ENCODE data around the gene TMEM213.

Gene TMEM213

DNA sequence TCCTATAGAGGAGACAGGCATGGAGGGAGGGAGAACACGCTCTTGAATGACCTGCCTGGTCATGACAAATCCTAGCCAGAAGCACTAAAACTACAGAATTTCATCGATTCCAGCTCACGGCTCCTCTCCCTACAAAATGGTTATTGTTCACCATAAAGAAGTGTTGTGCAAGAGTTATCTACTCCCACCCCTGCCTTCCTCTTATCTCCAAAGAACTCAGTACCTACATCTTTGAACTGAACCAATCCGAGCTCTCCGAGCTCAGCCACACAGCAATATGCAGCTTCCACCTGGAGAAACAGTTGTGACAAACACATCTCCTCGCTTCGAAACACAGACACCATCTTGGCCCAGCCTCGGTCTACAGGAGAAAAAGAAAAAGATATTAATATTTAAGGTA, 26.9 kb upstream of the TMEM213 start:
- ATAC-seq (ENCODE audit: insufficient read depth, low read depth) (no peak), DNase-seq (no peak)
- H3K4me1 ChIP-seq (ENCODE audit: insufficient read depth, low read length) = 0 out of 2 replicates have a peak, but pooled peaks cover 2% of the 10 kb centered on the region
- no peak overlapping the region for H3K4me2 ChIP-seq (ENCODE audit: insufficient read depth, low read length)
- no peaks in the 10 kb centered on the region for H3K79me2 ChIP-seq (ENCODE audit: insufficient read depth, low read length)
- H3K9ac ChIP-seq (ENCODE audit: low read depth, low read length) = no peak overlapping the region
- TF ChIP-seq EZH2 (IDR thresholded peaks at IDR 0.05; ENCODE audit: borderline replicate concordance, low read depth, low read length, severe bottlenecking) = no peak
- no peak for TF ChIP-seq CTCF (IDR thresholded peaks at IDR 0.05; ENCODE audit: borderline replicate concordance, extremely low read depth, low read length, poor library complexity, severe bottlenecking)
- H3K4me3 ChIP-seq (ENCODE audit: low read depth in 1 of 2, low read length in 2 of 2) = no peak overlapping the region
- no peaks in the 10 kb centered on the region for H3K36me3 ChIP-seq (ENCODE audit: insufficient read depth, low read length)
- no peak overlapping the region for H3K27ac ChIP-seq (ENCODE audit: low read length)
- H4K20me1 ChIP-seq (ENCODE audit: insufficient read depth, low read length) = no peaks in the 10 kb centered on the region
- H3K9me3 ChIP-seq (ENCODE audit: insufficient read depth, low read length, severe bottlenecking) = no peaks in the 10 kb centered on the region
- H2AFZ ChIP-seq (ENCODE audit: low read depth, low read length) = no peak overlapping the region
- H3K27me3 ChIP-seq (ENCODE audit: insufficient read depth, low read length, poor library complexity) = no peaks in the 10 kb centered on the region

DNA sequence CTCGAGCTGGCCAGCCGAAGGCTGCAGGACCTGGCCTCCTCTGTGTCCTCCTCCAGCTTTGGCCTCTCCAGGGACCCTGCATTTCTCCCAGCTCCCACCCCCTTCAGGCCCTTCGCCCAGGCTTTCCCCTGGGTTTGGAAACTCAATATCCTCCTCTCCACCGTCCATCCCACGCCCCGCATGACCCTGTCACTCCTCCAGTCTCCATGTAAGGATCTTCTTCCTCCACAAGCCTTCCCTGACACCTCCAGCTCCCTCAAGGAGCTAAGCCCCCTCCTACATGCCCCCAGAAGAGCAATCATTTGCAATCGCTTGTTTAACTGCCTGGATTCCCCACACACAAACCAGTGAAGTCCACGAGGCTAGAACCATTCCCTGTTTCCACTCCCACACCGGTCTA, 24.6 kb upstream of the TMEM213 start:
- no peak for DNase-seq
- Histone ChIP-seq H3K9ac (ENCODE audit: low read depth, low read length) (no peak overlapping the region), H3K36me3 (ENCODE audit: insufficient read depth, low read length) (no peaks in the 10 kb centered on the region), H3K4me3 (ENCODE audit: low read depth in 1 of 2, low read length in 2 of 2) (no peak overlapping the region), H3K27me3 (ENCODE audit: insufficient read depth, low read length, poor library complexity) (no peaks in the 10 kb centered on the region), H3K4me2 (ENCODE audit: insufficient read depth, low read length) (no peak overlapping the region), H4K20me1 (ENCODE audit: insufficient read depth, low read length) (no peaks in the 10 kb centered on the region), H2AFZ (ENCODE audit: low read depth, low read length) (no peak overlapping the region), H3K4me1 (ENCODE audit: insufficient read depth, low read length) (0 out of 2 replicates have a peak, but pooled peaks cover 2% of the 10 kb centered on the region), H3K9me3 (ENCODE audit: insufficient read depth, low read length, severe bottlenecking) (no peaks in the 10 kb centered on the region), H3K27ac (ENCODE audit: low read length) (no peak overlapping the region), H3K79me2 (ENCODE audit: insufficient read depth, low read length) (no peaks in the 10 kb centered on the region)
- no peak for ATAC-seq (ENCODE audit: insufficient read depth, low read depth)
- TF ChIP-seq CTCF (IDR thresholded peaks at IDR 0.05; ENCODE audit: borderline replicate concordance, extremely low read depth, low read length, poor library complexity, severe bottlenecking) (no peak), EZH2 (IDR thresholded peaks at IDR 0.05; ENCODE audit: borderline replicate concordance, low read depth, low read length, severe bottlenecking) (no peak)

DNA sequence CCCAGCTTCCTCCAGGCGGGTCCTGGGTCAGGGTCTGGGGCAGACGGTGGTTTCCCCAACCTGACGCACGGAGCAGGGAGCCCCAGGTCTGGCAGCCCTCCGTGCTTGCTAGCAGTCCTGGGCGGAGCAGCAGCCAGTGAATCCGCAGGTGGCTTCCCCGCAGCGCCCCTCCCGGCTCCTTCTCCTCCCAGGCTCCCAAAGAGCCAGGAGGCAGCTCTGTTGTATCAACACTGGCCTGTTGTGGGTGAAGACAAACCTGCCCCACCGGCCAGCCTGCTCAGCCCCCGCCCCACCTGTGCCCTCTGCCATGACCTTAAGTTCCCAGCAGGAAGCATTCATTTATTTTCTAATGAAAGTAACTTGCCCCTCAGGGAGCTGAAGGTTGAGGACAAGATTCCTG, 24.0 kb upstream of the TMEM213 start:
- Histone ChIP-seq H3K4me1 (ENCODE audit: insufficient read depth, low read length) (no peaks in the 10 kb centered on the region), H3K27me3 (ENCODE audit: insufficient read depth, low read length, poor library complexity) (no peaks in the 10 kb centered on the region), H3K36me3 (ENCODE audit: insufficient read depth, low read length) (no peaks in the 10 kb centered on the region), H3K4me2 (ENCODE audit: insufficient read depth, low read length) (no peak overlapping the region), H3K4me3 (ENCODE audit: low read depth in 1 of 2, low read length in 2 of 2) (no peak overlapping the region), H3K9me3 (ENCODE audit: insufficient read depth, low read length, severe bottlenecking) (no peaks in the 10 kb centered on the region), H4K20me1 (ENCODE audit: insufficient read depth, low read length) (no peaks in the 10 kb centered on the region), H3K27ac (ENCODE audit: low read length) (no peak overlapping the region), H3K79me2 (ENCODE audit: insufficient read depth, low read length) (no peaks in the 10 kb centered on the region), H3K9ac (ENCODE audit: low read depth, low read length) (no peak overlapping the region), H2AFZ (ENCODE audit: low read depth, low read length) (no peak overlapping the region)
- no peak for TF ChIP-seq CTCF (IDR thresholded peaks at IDR 0.05; ENCODE audit: borderline replicate concordance, extremely low read depth, low read length, poor library complexity, severe bottlenecking)
- TF ChIP-seq EZH2 (IDR thresholded peaks at IDR 0.05; ENCODE audit: borderline replicate concordance, low read depth, low read length, severe bottlenecking) = no peak
- DNase-seq = no peak
- no peak for ATAC-seq (ENCODE audit: insufficient read depth, low read depth)

Measured in DND-41 (cell line).